PFSK-1 (cell line): ENCODE results near the gene ECT2L.

ENCODE experiments used
- FOXP2 ChIP-seq: optimal IDR thresholded peaks from 2 replicates; pipeline ENCODE3; 2011; ENCODE audit warnings: borderline replicate concordance, control low read depth, inconsistent platforms; ENCODE audit not compliant: insufficient read depth; ENCODE audit errors: extremely low read length, extremely low read depth
- POLR2AphosphoS5 ChIP-seq: IDR thresholded peaks from 2 replicates; pipeline ENCODE4 v1.6.1; 2012; ENCODE audit warnings: low read depth, mild to moderate bottlenecking, control low read depth, low read length, moderate library complexity
- REST ChIP-seq, 2 experiments: IDR thresholded peaks; 2 replicates each; pipeline versions ENCODE4 v1.6.1 to v1.8.0; 2011 to 2012; ENCODE audit warnings: low read depth in 2 of 2, low read length in 2 of 2, control low read depth in 1 of 2, inconsistent platforms in 1 of 2, mild to moderate bottlenecking in 1 of 2, moderate library complexity in 1 of 2; ENCODE audit not compliant: insufficient read depth in 1 of 2
- SIN3A ChIP-seq: IDR thresholded peaks from 2 replicates; pipeline ENCODE4 v1.6.1; 2012; ENCODE audit warnings: mild to moderate bottlenecking, low read length, moderate library complexity, borderline replicate concordance; ENCODE audit not compliant: insufficient read depth
- TAF1 ChIP-seq: IDR thresholded peaks from 2 replicates; pipeline ENCODE4 v1.6.1; 2012; ENCODE audit warnings: low read length, control low read depth, borderline replicate concordance; ENCODE audit not compliant: insufficient read depth

ECT2L gene

GRCh38 chr6:138821519-138821918, 25.6 kb downstream of the ECT2L start:
- TF ChIP-seq POLR2AphosphoS5, result no peak
- TF ChIP-seq TAF1, result no peak
- TF ChIP-seq SIN3A, result no peak
- TF ChIP-seq FOXP2, result no peak

GRCh38 chr6:138824482-138825144, 28.7 kb downstream of the ECT2L start:
- peak; percentile 28 for TF ChIP-seq FOXP2
- no peak for TF ChIP-seq SIN3A
- no peak for TF ChIP-seq TAF1
- TF ChIP-seq POLR2AphosphoS5, result no peak
- no peak for TF ChIP-seq REST (IDR thresholded peaks at IDR 0.05; ENCODE audit: insufficient read depth in 1 of 2, low read depth in 2 of 2, low read length in 2 of 2)

GRCh38 chr6:138830248-138830647, 34.4 kb downstream of the ECT2L start:
- TF ChIP-seq TAF1 (no peak), FOXP2 (no peak), SIN3A (no peak), POLR2AphosphoS5 (no peak), REST (IDR thresholded peaks at IDR 0.05; ENCODE audit: insufficient read depth in 1 of 2, low read depth in 2 of 2, low read length in 2 of 2) (no peak)

GRCh38 chr6:138832182-138832581, 36.3 kb downstream of the ECT2L start:
- TF ChIP-seq SIN3A (no peak), TAF1 (no peak), POLR2AphosphoS5 (no peak), FOXP2 (no peak), REST (IDR thresholded peaks at IDR 0.05; ENCODE audit: insufficient read depth in 1 of 2, low read depth in 2 of 2, low read length in 2 of 2) (no peak)

- no peak for TF ChIP-seq SIN3A
- TF ChIP-seq TAF1, result no peak
- TF ChIP-seq REST (IDR thresholded peaks at IDR 0.05; ENCODE audit: insufficient read depth in 1 of 2, low read depth in 2 of 2, low read length in 2 of 2), result no peak
- TF ChIP-seq POLR2AphosphoS5, result no peak
- no peak for TF ChIP-seq FOXP2
These were observed 38.1 kb downstream of the ECT2L start for GRCh38 chr6:138833816-138834539.
